HG03066 (cell line): ENCODE results near the gene RAB11B.
A peak's percentile ranks its signal among the peaks of the same experiment; 100 is the strongest.
"Not testable (repeated sequence)": the region's sequence is repeated elsewhere in the genome, so short reads cannot be mapped to it uniquely, and the experiment has no call there.

Experiments used
- ATAC-seq: cut with Tn5 transposase; IDR thresholded peaks from one replicate; pipeline ENCODE4 v1.9.1; 2021; ENCODE audit warnings: low read depth; ENCODE audit not compliant: unreplicated experiment

RAB11B gene

GRCh38 chr19:8393192-8393870 is 3.2 kb downstream of the RAB11B start:
- ATAC-seq = no peak

GRCh38 chr19:8393871-8394250 is 3.7 kb downstream of the RAB11B start:
- no peak for ATAC-seq

GRCh38 chr19:8395621-8396082 is 5.5 kb downstream of the RAB11B start:
- no peak for ATAC-seq

- ATAC-seq = no peak
Observed at GRCh38 chr19:8396185-8396562, 6.0 kb downstream of the RAB11B start.

- ATAC-seq = no peak
Observed at GRCh38 chr19:8396563-8397203, 6.5 kb downstream of the RAB11B start.

GRCh38 chr19:8397271-8397670 is 7.1 kb downstream of the RAB11B start:
- ATAC-seq = no peak

GRCh38 chr19:8397746-8398310 is 7.7 kb downstream of the RAB11B start:
- no peak for ATAC-seq

- no peak for ATAC-seq
Observed at GRCh38 chr19:8398311-8398771, 8.2 kb downstream of the RAB11B start.

- no peak for ATAC-seq
Observed at GRCh38 chr19:8399681-8400188, 9.6 kb downstream of the RAB11B start.

- ATAC-seq = no peak
Observed at GRCh38 chr19:8401981-8402411, 11.8 kb downstream of the RAB11B start.

GRCh38 chr19:8403098-8403819 is 13.1 kb downstream of the RAB11B start:
- no peak for ATAC-seq

- no peak for ATAC-seq
Observed at GRCh38 chr19:8403820-8404109, 13.6 kb downstream of the RAB11B start.

GRCh38 chr19:8404391-8405151 is 14.4 kb downstream of the RAB11B start:
- ATAC-seq = no peak

GRCh38 chr19:8410718-8411117 is 20.6 kb downstream of the RAB11B start:
- ATAC-seq = not testable (repeated sequence)

- peak; percentile 96 for ATAC-seq
Observed at GRCh38 chr19:8412783-8413628, 22.8 kb downstream of the RAB11B start, which contains the start of gene MARCHF2. Gene MARCHF2, plus strand, starts transcription at chr19:8413305. Its CDS starts 8,536 bp downstream, at chr19:8421841.

- ATAC-seq = no peak
Observed at GRCh38 chr19:8413629-8413995, 23.5 kb downstream of the RAB11B start.

- ATAC-seq = no peak
Observed at GRCh38 chr19:8416796-8417195, 26.6 kb downstream of the RAB11B start.

GRCh38 chr19:8421484-8422461 is 31.6 kb downstream of the RAB11B start:
- ATAC-seq = no peak
